ENCODE data around the gene PCDHA1. TPM values are rescaled to one million over a fixed set of nuclear protein-coding genes. Genes with fewer than 3 reads are reported as not detected.

The PCDHA1 gene
- total RNA-seq, 6 experiments from 2014 or later = 0.09 to 0.22 (median 0.14) TPM

DNA sequence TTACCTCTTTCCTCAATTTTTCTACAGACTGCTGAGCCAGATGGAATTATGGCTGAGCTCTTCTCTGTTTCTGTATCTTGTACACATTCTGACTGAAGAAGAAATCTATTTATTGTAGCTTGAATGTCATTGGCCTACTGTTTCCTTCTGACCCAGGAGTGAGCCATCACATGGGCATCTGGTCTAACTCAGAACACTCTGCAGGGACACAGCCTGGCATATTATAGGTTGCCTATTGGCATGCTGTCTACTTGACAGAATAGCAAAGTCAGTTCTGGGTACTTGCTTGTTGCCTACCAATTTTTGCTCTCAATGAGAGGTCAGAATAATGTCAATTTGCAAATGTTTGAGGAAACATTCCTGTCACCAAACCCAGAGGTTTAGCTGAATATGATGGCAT lies 187.6 kb downstream of the PCDHA1 start:
- Mint-ChIP-seq H3K9me3 (peaks cover 23% of the 10 kb centered on the region), H3K27ac (no peak overlapping the region), H3K27me3 (ENCODE audit: insufficient read depth) (no peaks in the 10 kb centered on the region), H3K36me3 (ENCODE audit: low read depth) (no peaks in the 10 kb centered on the region), H3K4me1 (ENCODE audit: low read depth) (no peaks in the 10 kb centered on the region), H3K4me3 (no peak overlapping the region)
- DNase-seq = no peak
- no peak for TF ChIP-seq CTCF (IDR thresholded peaks at IDR 0.05)

GRCh38 chr5:140977003-140977402 lies 191.1 kb downstream of the PCDHA1 start:
- no peak overlapping the region for H3K27ac Mint-ChIP-seq
- TF ChIP-seq CTCF (IDR thresholded peaks at IDR 0.05) = no peak
- H3K36me3 Mint-ChIP-seq (ENCODE audit: low read depth) = no peaks in the 10 kb centered on the region
- no peaks in the 10 kb centered on the region for H3K4me1 Mint-ChIP-seq (ENCODE audit: low read depth)
- no peak for DNase-seq
- peaks cover 19% of the 10 kb centered on the region for H3K9me3 Mint-ChIP-seq
- H3K27me3 Mint-ChIP-seq (ENCODE audit: insufficient read depth) = no peaks in the 10 kb centered on the region
- no peak overlapping the region for H3K4me3 Mint-ChIP-seq

- Mint-ChIP-seq H3K27ac (no peak overlapping the region), H3K27me3 (ENCODE audit: insufficient read depth) (no peaks in the 10 kb centered on the region), H3K4me1 (ENCODE audit: low read depth) (no peaks in the 10 kb centered on the region), H3K9me3 (peaks cover 13% of the 10 kb centered on the region), H3K4me3 (no peak overlapping the region), H3K36me3 (ENCODE audit: low read depth) (no peaks in the 10 kb centered on the region)
- no peak for TF ChIP-seq CTCF (IDR thresholded peaks at IDR 0.05)
- DNase-seq = no peak
Measured at GRCh38 chr5:140978260-140978659, 192.3 kb downstream of the PCDHA1 start.

DNA sequence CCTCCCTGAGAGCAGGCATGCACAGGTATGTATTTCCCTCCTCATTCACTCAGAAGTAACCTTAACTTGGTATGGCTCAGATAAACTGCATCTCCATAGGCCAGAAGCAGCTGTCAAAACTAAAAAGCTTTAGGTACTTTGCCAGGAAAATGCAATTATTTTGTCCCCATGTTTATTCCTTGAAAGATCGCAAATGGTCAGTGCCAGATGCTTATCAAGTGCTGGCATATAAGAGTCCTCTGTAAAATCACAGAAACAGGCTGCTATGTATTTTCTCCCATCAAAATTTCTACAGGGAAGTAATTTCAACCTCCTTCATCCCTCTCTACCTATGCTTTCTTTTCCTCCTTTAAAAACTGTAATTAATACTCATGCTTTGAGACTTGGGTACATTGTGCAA lies 193.0 kb downstream of the PCDHA1 start:
- H3K36me3 Mint-ChIP-seq (ENCODE audit: low read depth) = no peaks in the 10 kb centered on the region
- no peak for DNase-seq
- H3K27me3 Mint-ChIP-seq (ENCODE audit: insufficient read depth) = peaks cover 1% of the 10 kb centered on the region; the same call in 1 of the 2 replicates
- no peak overlapping the region for H3K4me3 Mint-ChIP-seq
- no peaks in the 10 kb centered on the region for H3K4me1 Mint-ChIP-seq (ENCODE audit: low read depth)
- TF ChIP-seq CTCF (IDR thresholded peaks at IDR 0.05) = no peak
- peaks cover 9% of the 10 kb centered on the region for H3K9me3 Mint-ChIP-seq
- no peak overlapping the region for H3K27ac Mint-ChIP-seq

GRCh38 chr5:140982083-140982716 lies 196.3 kb downstream of the PCDHA1 start:
- no peaks in the 10 kb centered on the region for H3K36me3 Mint-ChIP-seq (ENCODE audit: low read depth)

More at GRCh38 chr5:140982083-140982716, 196.3 kb downstream of the PCDHA1 start:
- H3K4me3 Mint-ChIP-seq = no peak overlapping the region
- H3K27ac Mint-ChIP-seq = no peak overlapping the region
- no peak for DNase-seq
- TF ChIP-seq CTCF (IDR thresholded peaks at IDR 0.05) = no peak
- peaks cover 20% of the 10 kb centered on the region for H3K9me3 Mint-ChIP-seq
- no peaks in the 10 kb centered on the region for H3K4me1 Mint-ChIP-seq (ENCODE audit: low read depth)
- H3K27me3 Mint-ChIP-seq (ENCODE audit: insufficient read depth) = peaks cover 1% of the 10 kb centered on the region; the same call in 1 of the 2 replicates

All from HFFc6 (cell line).